PFSK-1 (cell line): ENCODE measurements around the gene UBE2Q1.

Experiments
- FOXP2 ChIP-seq: optimal IDR thresholded peaks from 2 replicates; pipeline ENCODE3; 2011; ENCODE audit warnings: borderline replicate concordance, control low read depth, inconsistent platforms; ENCODE audit not compliant: insufficient read depth; ENCODE audit errors: extremely low read length, extremely low read depth
- POLR2AphosphoS5 ChIP-seq: IDR thresholded peaks from 2 replicates; pipeline ENCODE4 v1.6.1; 2012; ENCODE audit warnings: low read depth, mild to moderate bottlenecking, control low read depth, low read length, moderate library complexity
- REST ChIP-seq, 2 experiments: IDR thresholded peaks; 2 replicates each; pipeline versions ENCODE4 v1.6.1 to v1.8.0; 2011 to 2012; ENCODE audit warnings: low read depth in 2 of 2, low read length in 2 of 2, control low read depth in 1 of 2, inconsistent platforms in 1 of 2, mild to moderate bottlenecking in 1 of 2, moderate library complexity in 1 of 2; ENCODE audit not compliant: insufficient read depth in 1 of 2
- SIN3A ChIP-seq: IDR thresholded peaks from 2 replicates; pipeline ENCODE4 v1.6.1; 2012; ENCODE audit warnings: mild to moderate bottlenecking, low read length, moderate library complexity, borderline replicate concordance; ENCODE audit not compliant: insufficient read depth
- TAF1 ChIP-seq: IDR thresholded peaks from 2 replicates; pipeline ENCODE4 v1.6.1; 2012; ENCODE audit warnings: low read length, control low read depth, borderline replicate concordance; ENCODE audit not compliant: insufficient read depth

Gene UBE2Q1

GRCh38 chr1:154503898-154504297 is 54.6 kb downstream of the UBE2Q1 start:
- TF ChIP-seq SIN3A = no peak
- TF ChIP-seq POLR2AphosphoS5 = no peak
- no peak for TF ChIP-seq TAF1
- no peak for TF ChIP-seq REST (IDR thresholded peaks at IDR 0.05; ENCODE audit: insufficient read depth in 1 of 2, low read depth in 2 of 2, low read length in 2 of 2)
- TF ChIP-seq FOXP2 = no peak

- TF ChIP-seq REST (IDR thresholded peaks at IDR 0.05; ENCODE audit: insufficient read depth in 1 of 2, low read depth in 2 of 2, low read length in 2 of 2) (no peak), POLR2AphosphoS5 (no peak), FOXP2 (no peak), TAF1 (no peak), SIN3A (no peak)
Measured at GRCh38 chr1:154502744-154503115, 55.7 kb downstream of the UBE2Q1 start.

- TF ChIP-seq POLR2AphosphoS5 (no peak), REST (IDR thresholded peaks at IDR 0.05; ENCODE audit: insufficient read depth in 1 of 2, low read depth in 2 of 2, low read length in 2 of 2) (no peak), TAF1 (no peak), SIN3A (no peak), FOXP2 (no peak)
Measured at GRCh38 chr1:154502066-154502743, 56.3 kb downstream of the UBE2Q1 start, which contains the start of the genes SHE and TDRD10. Gene SHE (minus strand): TSS chr1:154502412. CDS start chr1:154502026, 386 bp downstream. Gene TDRD10 (plus strand): TSS chr1:154502219. CDS start chr1:154506904, 4,685 bp downstream.

GRCh38 chr1:154501423-154502065 is 56.9 kb downstream of the UBE2Q1 start:
- no peak for TF ChIP-seq REST (IDR thresholded peaks at IDR 0.05; ENCODE audit: insufficient read depth in 1 of 2, low read depth in 2 of 2, low read length in 2 of 2)
- no peak for TF ChIP-seq SIN3A

GRCh38 chr1:154500533-154500932 is 57.9 kb downstream of the UBE2Q1 start:
- no peak for TF ChIP-seq TAF1
- no peak for TF ChIP-seq FOXP2
- no peak for TF ChIP-seq SIN3A
- peak; percentile 2 to 57; a peak in 1 of 4 replicates for TF ChIP-seq REST (IDR thresholded peaks at IDR 0.05; ENCODE audit: insufficient read depth in 1 of 2, low read depth in 2 of 2, low read length in 2 of 2)
- no peak for TF ChIP-seq POLR2AphosphoS5
